GM20000 (cell line): ENCODE data around the gene RNF208.

Experiments
- DNase-seq: peaks from one replicate; pipeline ENCODE4 v3.0.0; 2012; ENCODE audit warnings: low spot score
- CTCF ChIP-seq: IDR thresholded peaks from 2 replicates; pipeline ENCODE4 v1.5.1; 2012; ENCODE audit warnings: mild to moderate bottlenecking, control low read depth; ENCODE audit errors: extremely low read depth, missing control alignments

RNF208 gene

GRCh38 chr9:137191691-137192447, 30.2 kb downstream of the RNF208 start:
- no peak for TF ChIP-seq CTCF
- DNase-seq: no peak

- no peak for DNase-seq
- no peak for TF ChIP-seq CTCF
These were observed 30.8 kb downstream of the RNF208 start for GRCh38 chr9:137191245-137191644.

- no peak for DNase-seq
- TF ChIP-seq CTCF: no peak
These were observed 31.7 kb downstream of the RNF208 start for GRCh38 chr9:137190315-137190856.

- TF ChIP-seq CTCF: peak; percentile 5
- peak; percentile 73 for DNase-seq
These were observed 32.4 kb downstream of the RNF208 start for GRCh38 chr9:137189297-137190295.

- DNase-seq: peak; percentile 99
- peak; percentile 18 for TF ChIP-seq CTCF
These were observed 33.3 kb downstream of the RNF208 start, which contains the start of the genes ANAPC2 and SSNA1 for GRCh38 chr9:137188490-137189296. ANAPC2 (minus strand) TSS chr9:137188560; CDS start chr9:137188532, 28 bp downstream. SSNA1 (plus strand) TSS chr9:137188676; CDS start chr9:137188727, 51 bp downstream.

GRCh38 chr9:137188086-137188489, 34.0 kb downstream of the RNF208 start:
- TF ChIP-seq CTCF: no peak
- no peak for DNase-seq
